B cell (primary cell): ENCODE results near the gene PAK6. TPM values are rescaled to one million over a fixed set of nuclear protein-coding genes. Genes with fewer than 3 reads are reported as not detected.

Experiments
- ATAC-seq: fragments of 200-7000 bp; cut with Tn5 transposase; one replicate; pipeline ENCODE4 v1.10.0; 2021; ENCODE audit warnings: low read depth, mild to moderate bottlenecking, moderate number of reproducible peaks, moderate library complexity
- CTCF ChIA-PET: fragments of 350-600 bp; sonication (Branson Sonifier 250); formaldehyde crosslinking; loops from one replicate; lab custom pipeline; 2021; ENCODE audit warnings: antibody characterized with exemption, inconsistent platforms; lab: Charles Lee
- POLR2A ChIA-PET: fragments of 350-600 bp; sonication (Branson Sonifier 250); formaldehyde crosslinking; loops from one replicate; lab custom pipeline; 2021; ENCODE audit warnings: antibody characterized with exemption; lab: Charles Lee
- DNase-seq: peaks from one replicate; pipeline ENCODE4 v3.0.0; 2013
- H2AFZ ChIP-seq: 2 replicates; pipeline ENCODE4 v1.6.1; 2012; ENCODE audit warnings: mild to moderate bottlenecking, low read depth, low read length; ENCODE audit not compliant: insufficient read depth, poor library complexity, severe bottlenecking
- H3K27ac ChIP-seq, 2 donors: 1 replicate in 1 of 2; 2 replicates in 1 of 2; pipeline ENCODE4 v1.5.1; 2012 to 2013; ENCODE audit warnings: low read length in 2 of 2, mild to moderate bottlenecking in 2 of 2, moderate library complexity in 1 of 2
- H3K27me3 ChIP-seq, 4 experiments: fragments of 200-600 bp in 1 of 4; sonication (generic) in 1 of 4; replicated peaks in 1 of 4; 1 replicate in 2 of 4; 2 replicates in 2 of 4; pipeline versions ENCODE4 v1.6.1 to v1.7.0; 2013 to 2016; ENCODE audit warnings: low read length in 3 of 4, mild to moderate bottlenecking in 2 of 4, mixed read lengths in 1 of 4, moderate library complexity in 1 of 4; ENCODE audit not compliant: insufficient read depth in 4 of 4, control insufficient read depth in 3 of 4; ENCODE audit errors: control extremely low read depth in 1 of 4
- H3K36me3 ChIP-seq, 2 experiments: replicated peaks in 1 of 2; 1 replicate in 1 of 2; 2 replicates in 1 of 2; pipeline versions ENCODE4 v1.6.1 to v1.7.1; 2013; ENCODE audit warnings: low read length in 1 of 2; ENCODE audit not compliant: insufficient read depth in 2 of 2, control insufficient read depth in 1 of 2; ENCODE audit errors: control extremely low read depth in 1 of 2, extremely low read depth in 1 of 2
- H3K4me1 ChIP-seq, 2 donors: fragments of 200-600 bp in 1 of 2; sonication (generic) in 1 of 2; 1 replicate in 1 of 2; 2 replicates in 1 of 2; pipeline versions ENCODE4 v1.5.1 to v1.6.1; 2013 to 2017; ENCODE audit warnings: low read length in 2 of 2; ENCODE audit not compliant: control insufficient read depth in 2 of 2, insufficient read depth in 2 of 2
- H3K4me2 ChIP-seq: replicated peaks from 2 replicates; pipeline ENCODE3; 2012; ENCODE audit warnings: mild to moderate bottlenecking, low read depth, low read length; ENCODE audit not compliant: poor library complexity, severe bottlenecking
- H3K4me3 ChIP-seq, 5 experiments: fragments of 200-600 bp in 1 of 5; sonication (generic) in 1 of 5; 1 replicate in 3 of 5; 2 replicates in 2 of 5; pipeline versions ENCODE4 v1.5.1 to v1.7.0; 2011 to 2016; ENCODE audit warnings: low read length in 4 of 5, mild to moderate bottlenecking in 4 of 5, low read depth in 2 of 5, control low read depth in 1 of 5, moderate library complexity in 1 of 5; ENCODE audit not compliant: insufficient read depth in 1 of 5; ENCODE audit errors: control extremely low read depth in 1 of 5, extremely low read depth in 1 of 5
- H3K79me2 ChIP-seq: fragments of 200-600 bp; sonication (generic); one replicate; pipeline ENCODE4 v1.6.0; 2016; ENCODE audit warnings: low read length; ENCODE audit not compliant: control insufficient read depth, insufficient read depth
- H3K9ac ChIP-seq: fragments of 200-600 bp; sonication (generic); 2 replicates; pipeline ENCODE4 v1.6.1; 2017; ENCODE audit warnings: mild to moderate bottlenecking, low read length, moderate library complexity
- H3K9me3 ChIP-seq, 3 donors: one replicate each; pipeline versions ENCODE4 v1.6.1 to v1.7.1; 2013; ENCODE audit warnings: low read length in 2 of 3; ENCODE audit not compliant: control insufficient read depth in 2 of 3, insufficient read depth in 1 of 3; ENCODE audit errors: control extremely low read depth in 1 of 3
- H4K20me1 ChIP-seq: 2 replicates; pipeline ENCODE4 v1.6.0; 2012; ENCODE audit warnings: mild to moderate bottlenecking, low read length; ENCODE audit not compliant: insufficient read depth, control insufficient read depth, poor library complexity, severe bottlenecking
- H3K27ac Mint-ChIP-seq: one replicate; pipeline ENCODE4 v1.8.0; 2021; ENCODE audit warnings: mixed read lengths
- H3K27me3 Mint-ChIP-seq: one replicate; pipeline ENCODE4 v1.8.0; 2021; ENCODE audit warnings: mixed read lengths
- H3K4me1 Mint-ChIP-seq: one replicate; pipeline ENCODE4 v1.8.0; 2021; ENCODE audit warnings: mixed read lengths
- H3K4me3 Mint-ChIP-seq: one replicate; pipeline ENCODE4 v1.8.0; 2021; ENCODE audit warnings: mixed read lengths
- H3K9me3 Mint-ChIP-seq: one replicate; pipeline ENCODE4 v1.8.0; 2022; ENCODE audit warnings: mixed read lengths; ENCODE audit not compliant: insufficient read depth
- EZH2 ChIP-seq: IDR thresholded peaks from 2 replicates; pipeline ENCODE4 v1.6.1; 2012; ENCODE audit warnings: borderline replicate concordance, low read depth, mild to moderate bottlenecking, moderate library complexity, low read length; ENCODE audit not compliant: insufficient read depth, poor library complexity, severe bottlenecking
- WGBS: methylation state at CpG from one replicate; pipeline ENCODE4 v1.1.5; 2013; ENCODE audit warnings: missing lambda C conversion rate; ENCODE audit not compliant: insufficient coverage; 5-methylcytosine and 5-hydroxymethylcytosine counted together
- intact Hi-C: fragments of 100-400 bp; cut with micrococcal nuclease; formaldehyde crosslinking; loops from one replicate; pipeline ENCODE4 v1.10.0; 2022
- polyA plus RNA-seq: library from polyadenylated mRNA; depleted of rRNA; stranded (reverse); fragments of >200 nt; gene quantifications from 2 replicates; pipeline ENCODE4 v1.2.3, GENCODE V29; 2012
- total RNA-seq, 2 donors: library from RNA; stranded (reverse); fragments of 120-200 nt in 1 of 2; gene quantifications; 1 replicate in 1 of 2; 2 replicates in 1 of 2; pipeline versions ENCODE4 v1.2.3 to v1.2.4, GENCODE V29; 2013 to 2022
- TF ChIP-seq, protein P1 (sequence below): fragments of 200-600 bp; IDR thresholded peaks from one replicate; pipeline ENCODE4 v1.8.0; 2022; ENCODE audit warnings: antibody characterized with exemption, mild to moderate bottlenecking

Gene PAK6
- total and polyA plus RNA-seq, 2 donors (not counting 1 experiment from before 2014, with no cell fraction given) = 0.45 to 1.2 TPM

DNA sequence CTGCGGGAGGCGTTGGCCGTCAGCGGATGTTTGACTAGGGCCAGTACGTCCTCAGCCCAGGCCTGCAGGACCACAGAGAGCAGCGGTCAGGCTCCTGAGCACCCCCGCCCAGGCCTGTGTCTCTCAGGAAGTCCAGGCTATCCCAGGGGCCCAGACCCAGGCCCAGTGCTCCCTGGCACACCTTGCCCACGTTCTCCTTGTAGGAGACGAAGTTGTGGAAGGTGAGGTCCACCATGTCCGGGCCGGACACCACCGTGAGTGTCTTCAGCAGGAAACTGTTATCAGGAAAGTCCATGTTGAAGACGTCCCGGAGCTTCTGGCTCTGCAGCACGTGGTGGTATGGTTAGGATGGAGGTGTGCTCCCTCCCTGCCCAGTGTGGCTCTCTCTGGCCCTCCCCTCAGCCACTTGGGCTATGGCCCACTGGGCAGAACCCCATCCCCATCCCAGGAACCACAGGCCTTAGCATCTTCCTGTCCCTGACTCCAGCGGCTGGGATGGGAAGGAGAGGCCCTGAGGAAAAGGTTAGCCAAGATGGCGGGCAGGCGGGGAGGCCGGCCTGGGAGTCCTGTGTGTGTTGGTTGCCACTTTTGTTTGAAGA, 63.5 kb downstream of the PAK6 start:
- H3K79me2 ChIP-seq = peaks cover 11% of the 10 kb centered on the region
- no peak for DNase-seq
- peaks cover 0 to 12% (median 0%) of the 10 kb centered on the region in 3 donors for H3K9me3 ChIP-seq
- Mint-ChIP-seq H3K4me3 (no peak overlapping the region), H3K4me1 (peaks cover 23% of the 10 kb centered on the region), H3K27ac (no peak overlapping the region), H3K27me3 (no peaks in the 10 kb centered on the region), H3K9me3 (peaks cover 6% of the 10 kb centered on the region)
- no peaks in the 10 kb centered on the region for H3K27me3 ChIP-seq
- 96% methylated on average over 13 of the region's 19 CpGs for WGBS
- ChIA-PET POLR2A (interaction anchor here (0.5 kb wide), 1 partner anchor 229 kb away, joined by 4 read pairs; no protein-coding TSS in a partner anchor), CTCF (interaction anchor here (1.0 to 14.9 kb wide), 6 partner anchors 17 to 38 kb away, joined by 3 to 204 read pairs (median 4); partner anchors contain the start of gene CCDC9B)
- peaks cover 13 to 15% of the 10 kb centered on the region in 2 donors for H3K4me1 ChIP-seq
- intact Hi-C loops = no loop called here
- no peak overlapping the region for H3K4me3 ChIP-seq
- no peak for ATAC-seq
- no peak overlapping the region for H2AFZ ChIP-seq
- peaks cover 0 to 62% of the 10 kb centered on the region in 2 experiments for H3K36me3 ChIP-seq
- no peaks in the 10 kb centered on the region for H4K20me1 ChIP-seq
- no peak overlapping the region for H3K4me2 ChIP-seq
- TF ChIP-seq, protein P1, sequence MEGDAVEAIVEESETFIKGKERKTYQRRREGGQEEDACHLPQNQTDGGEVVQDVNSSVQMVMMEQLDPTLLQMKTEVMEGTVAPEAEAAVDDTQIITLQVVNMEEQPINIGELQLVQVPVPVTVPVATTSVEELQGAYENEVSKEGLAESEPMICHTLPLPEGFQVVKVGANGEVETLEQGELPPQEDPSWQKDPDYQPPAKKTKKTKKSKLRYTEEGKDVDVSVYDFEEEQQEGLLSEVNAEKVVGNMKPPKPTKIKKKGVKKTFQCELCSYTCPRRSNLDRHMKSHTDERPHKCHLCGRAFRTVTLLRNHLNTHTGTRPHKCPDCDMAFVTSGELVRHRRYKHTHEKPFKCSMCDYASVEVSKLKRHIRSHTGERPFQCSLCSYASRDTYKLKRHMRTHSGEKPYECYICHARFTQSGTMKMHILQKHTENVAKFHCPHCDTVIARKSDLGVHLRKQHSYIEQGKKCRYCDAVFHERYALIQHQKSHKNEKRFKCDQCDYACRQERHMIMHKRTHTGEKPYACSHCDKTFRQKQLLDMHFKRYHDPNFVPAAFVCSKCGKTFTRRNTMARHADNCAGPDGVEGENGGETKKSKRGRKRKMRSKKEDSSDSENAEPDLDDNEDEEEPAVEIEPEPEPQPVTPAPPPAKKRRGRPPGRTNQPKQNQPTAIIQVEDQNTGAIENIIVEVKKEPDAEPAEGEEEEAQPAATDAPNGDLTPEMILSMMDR = no peak
- TF ChIP-seq EZH2 = no peak
- no peak overlapping the region for H3K9ac ChIP-seq
- H3K27ac ChIP-seq = no peak overlapping the region

DNA sequence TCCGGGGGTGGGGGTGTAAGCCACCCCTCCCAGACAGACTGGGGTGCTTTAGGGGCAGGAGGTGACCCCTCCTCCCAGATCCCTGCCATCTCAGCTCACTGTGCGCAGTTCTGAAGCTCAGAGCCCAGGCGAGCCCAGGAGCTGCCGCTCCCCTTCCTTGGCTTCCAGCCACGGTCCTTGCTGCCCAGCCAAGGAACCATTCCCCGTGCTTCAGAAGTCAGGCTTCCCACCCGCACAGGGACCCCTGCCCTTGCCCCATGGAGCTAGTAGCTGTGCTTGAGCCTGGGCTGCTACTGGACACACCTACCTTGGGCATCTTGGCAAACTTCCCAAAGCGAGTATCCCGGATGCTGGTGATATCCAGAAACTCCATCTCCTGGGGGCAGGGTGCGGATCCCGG, 64.1 kb downstream of the PAK6 start:
- POLR2A ChIA-PET = no interaction called here
- no peaks in the 10 kb centered on the region for H4K20me1 ChIP-seq
- H3K9me3 Mint-ChIP-seq = peaks cover 6% of the 10 kb centered on the region

More for the DNA sequence above, 64.1 kb downstream of the PAK6 start:
- H2AFZ ChIP-seq = no peak overlapping the region
- 97% methylated on average over 8 of the region's 11 CpGs for WGBS
- no peak overlapping the region for H3K4me3 ChIP-seq
- H3K27ac ChIP-seq = no peak overlapping the region
- peaks cover 0 to 12% (median 0%) of the 10 kb centered on the region in 3 donors for H3K9me3 ChIP-seq
- H3K79me2 ChIP-seq = peaks cover 13% of the 10 kb centered on the region
- no peaks in the 10 kb centered on the region for H3K27me3 Mint-ChIP-seq
- H3K4me1 Mint-ChIP-seq = peaks cover 28% of the 10 kb centered on the region
- intact Hi-C loops = no loop called here
- ATAC-seq (no peak), DNase-seq (no peak)
- no peak overlapping the region for H3K4me3 Mint-ChIP-seq
- no peak overlapping the region for H3K4me2 ChIP-seq
- H3K9ac ChIP-seq = no peak overlapping the region
- peaks cover 0 to 58% of the 10 kb centered on the region in 2 experiments for H3K36me3 ChIP-seq
- H3K4me1 ChIP-seq = peaks cover 14 to 21% of the 10 kb centered on the region in 2 donors
- TF ChIP-seq, protein P1 = no peak
- no peak for TF ChIP-seq EZH2
- no peak overlapping the region for H3K27ac Mint-ChIP-seq
- no peaks in the 10 kb centered on the region for H3K27me3 ChIP-seq
- CTCF ChIA-PET = interaction anchor here (1.0 to 14.9 kb wide), 6 partner anchors 18 to 37 kb away, joined by 3 to 204 read pairs (median 6); partner anchors contain the start of gene CCDC9B
